K562 (cell line): ENCODE measurements around the gene MACROD2. TPM values are rescaled to one million over a fixed set of nuclear protein-coding genes. Genes with fewer than 3 reads are reported as not detected.

Experiments
- ATAC-seq: fragments of 200-7000 bp; cut with Tn5 transposase; 3 replicates; pipeline ENCODE4 v1.9.1; 2020; ENCODE audit warnings: moderate library complexity
- BruUV-seq: library from RNA; stranded (reverse); fragments of 400-500 nt; replicated peaks from 2 replicates; lab custom pipeline; 2021; lab: Mats Ljungman, UMichigan
- CTCF ChIA-PET: fragments of 300-600 bp; formaldehyde crosslinking; extraction: SDS; loops from one replicate; lab custom pipeline; 2021; ENCODE audit warnings: low intra/inter-chr PET ratio; lab: Yijun Ruan, JAX
- POLR2A ChIA-PET: fragments of 300-600, 350-650 bp; sonication (Branson Sonifier 250); formaldehyde crosslinking; extraction: SDS; loops from one replicate; lab custom pipeline; 2021; ENCODE audit warnings: antibody characterized with exemption, inconsistent platforms; lab: Yijun Ruan, JAX
- DNase-seq, 4 experiments: peaks; one replicate each; pipeline versions ENCODE4 v3.0.0 to v3.0.0-alpha.2; 2011 to 2018; ENCODE audit warnings: low spot score in 3 of 4, mixed read lengths in 3 of 4; ENCODE audit errors: extremely low read depth in 1 of 4
- FAIRE-seq: peaks from 2 replicates; lab custom pipeline; 2011; peaks lifted over from hg19 to GRCh38; lab: Jason Lieb, UNC
- H2AFZ ChIP-seq: 2 replicates; pipeline ENCODE4 v1.6.0; 2011; ENCODE audit warnings: low read depth, low read length, control low read depth, inconsistent platforms
- H3K27ac ChIP-seq: fragments of 200-600 bp; 3 replicates; pipeline ENCODE4 v1.8.0; 2011; ENCODE audit warnings: low read depth, mild to moderate bottlenecking, control low read depth, inconsistent platforms, low read length, moderate library complexity, mixed read lengths; ENCODE audit errors: extremely low read depth
- H3K27me3 ChIP-seq, 2 experiments: fragments of 300-600 bp in 1 of 2; 2 replicates in 1 of 2; 3 replicates in 1 of 2; pipeline versions ENCODE4 v1.6.0 to v1.8.0; 2011; ENCODE audit warnings: inconsistent platforms in 2 of 2, low read length in 2 of 2, mild to moderate bottlenecking in 1 of 2, mixed read lengths in 1 of 2, moderate library complexity in 1 of 2; ENCODE audit not compliant: control insufficient read depth in 2 of 2, insufficient read depth in 2 of 2
- H3K36me3 ChIP-seq: fragments of 300-600 bp; 3 replicates; pipeline ENCODE4 v1.8.0; 2011; ENCODE audit warnings: mild to moderate bottlenecking, low read length, inconsistent platforms; ENCODE audit not compliant: control insufficient read depth, insufficient read depth
- H3K4me1 ChIP-seq, 2 experiments: fragments of 200-600 bp in 1 of 2; replicated peaks in 1 of 2; 2 replicates in 1 of 2; 3 replicates in 1 of 2; pipeline versions ENCODE4 v1.5.1 to v1.8.0; 2011; ENCODE audit warnings: inconsistent platforms in 2 of 2, low read length in 2 of 2, mild to moderate bottlenecking in 1 of 2, mixed read lengths in 1 of 2, moderate library complexity in 1 of 2; ENCODE audit not compliant: control insufficient read depth in 2 of 2, insufficient read depth in 2 of 2
- H3K4me2 ChIP-seq: 2 replicates; pipeline ENCODE4 v1.6.1; 2011; ENCODE audit warnings: low read length, control low read depth, inconsistent platforms, mixed read lengths; ENCODE audit not compliant: insufficient read depth
- H3K4me3 ChIP-seq: fragments of 200-600 bp; sonication (generic), shearing (Covaris generic); 2 replicates; pipeline ENCODE4 v1.5.1; 2016; ENCODE audit warnings: control low read depth, inconsistent platforms
- H3K79me2 ChIP-seq: fragments of 200-600 bp; 3 replicates; pipeline ENCODE4 v1.8.0; 2011; ENCODE audit warnings: low read length, inconsistent platforms; ENCODE audit not compliant: control insufficient read depth, insufficient read depth
- H3K9ac ChIP-seq, 2 experiments: 2 replicates each; pipeline versions ENCODE4 v1.6.0 to v1.6.1; 2011; ENCODE audit warnings: low read depth in 2 of 2, low read length in 2 of 2, control low read depth in 1 of 2, inconsistent platforms in 1 of 2, mild to moderate bottlenecking in 1 of 2, mixed read lengths in 1 of 2; ENCODE audit not compliant: insufficient read depth in 1 of 2
- H3K9me1 ChIP-seq: one replicate; pipeline ENCODE4 v1.6.0; 2011; ENCODE audit warnings: inconsistent platforms, mild to moderate bottlenecking, low read length, moderate library complexity; ENCODE audit not compliant: control insufficient read depth, insufficient read depth
- H3K9me3 ChIP-seq: replicated peaks from 2 replicates; pipeline ENCODE4 v1.5.1; 2011; ENCODE audit warnings: low read depth, low read length, inconsistent platforms; ENCODE audit not compliant: control insufficient read depth, insufficient read depth
- H4K20me1 ChIP-seq: replicated peaks from 2 replicates; pipeline ENCODE4 v1.6.1; 2011; ENCODE audit warnings: low read length, inconsistent platforms, mixed read lengths; ENCODE audit not compliant: control insufficient read depth, insufficient read depth
- CBX2 ChIP-seq: fragments of 200-600 bp; sonication (generic); IDR thresholded peaks from one replicate; pipeline ENCODE4 v1.6.1; 2012; ENCODE audit warnings: mild to moderate bottlenecking, low read length, inconsistent platforms; ENCODE audit not compliant: insufficient read depth, poor library complexity, severe bottlenecking
- CSDE1 ChIP-seq, 2 experiments: fragments of 450-650 bp; IDR thresholded peaks; 2 replicates each; pipeline ENCODE4 v1.6.1; 2016; ENCODE audit warnings: mild to moderate bottlenecking in 1 of 2
- HNRNPH1 ChIP-seq: fragments of 200-400 bp; formaldehyde crosslinking; optimal IDR thresholded peaks from 2 replicates; pipeline ENCODE3; 2017; ENCODE audit warnings: low read depth, mild to moderate bottlenecking, low read length, moderate library complexity
- KLF16 ChIP-seq: IDR thresholded peaks from 2 replicates; pipeline ENCODE4 v1.6.1; 2016; ENCODE audit warnings: antibody characterized with exemption
- NEUROD1 ChIP-seq: fragments of 150-350 bp; IDR thresholded peaks from 2 replicates; pipeline ENCODE4 v1.6.1; 2014; ENCODE audit warnings: borderline replicate concordance, low read length, low read depth; ENCODE audit not compliant: partially characterized antibody
- SMARCE1 ChIP-seq: fragments of 450-650 bp; IDR thresholded peaks from 2 replicates; pipeline ENCODE4 v1.7.1; 2016; ENCODE audit warnings: mild to moderate bottlenecking
- STAT5A ChIP-seq: IDR thresholded peaks from 2 replicates; pipeline ENCODE4 v1.6.1; 2012; ENCODE audit warnings: low read length, inconsistent platforms, borderline replicate concordance
- XRCC4 ChIP-seq: IDR thresholded peaks from one replicate; pipeline ENCODE4 v1.6.1; 2011; ENCODE audit not compliant: insufficient read depth, insufficient read length; ENCODE audit errors: extremely low read depth
- ZNF133 ChIP-seq: fragments of 250-450 bp; sonication (Bioruptor Pico); IDR thresholded peaks from 2 replicates; pipeline ENCODE4 v1.4.0; 2020; ENCODE audit warnings: mild to moderate bottlenecking
- ZNF436 ChIP-seq: fragments of 250-450, 450-650 bp; sonication (Bioruptor Pico); formaldehyde crosslinking; IDR thresholded peaks from 2 replicates; pipeline ENCODE4 v1.7.0; 2020; ENCODE audit warnings: mild to moderate bottlenecking
- WGBS: fragments of 100-300 bp; shearing (Covaris generic); methylation state at CpG from one replicate; pipeline ENCODE4 v1.1.6; 2016; ENCODE audit warnings: low coverage, mixed read lengths; ENCODE audit not compliant: insufficient coverage; ENCODE audit errors: missing lambda C conversion rate; 5-methylcytosine and 5-hydroxymethylcytosine counted together
- in situ Hi-C: fragments of 300-500 bp; cut with MboI; formaldehyde crosslinking; loops from 4 replicates; pipeline ENCODE4 v1.15.0; 2018; ENCODE audit warnings: inconsistent platforms, mixed read lengths
- intact Hi-C: fragments of 100-400 bp; cut with micrococcal nuclease; formaldehyde crosslinking; loops from 2 replicates; pipeline ENCODE4 v1.14.2; 2022
- polyA plus RNA-seq, 8 experiments: library from polyadenylated mRNA; depleted of rRNA in 4 of 8; stranded (reverse) in 5 of 8; unstranded in 3 of 8; fragments of >200 nt; fragmentation: Nextera tagmentation in 2 of 8; fragmentation: Illumina TruSeq in 1 of 8; extraction: Ambion mirVana in 2 of 8; extraction: Trizol in 1 of 8; gene quantifications; 2 replicates each; pipeline versions ENCODE4 v1.2.1 to v1.2.3, GENCODE V29; 2011 to 2014; ENCODE audit warnings: inconsistent platforms in 1 of 8, missing spikeins in 1 of 8
- total RNA-seq, 7 experiments: library from RNA; depleted of rRNA in 6 of 7; stranded (reverse); fragments of >200 nt in 6 of 7; fragmentation: Illumina TruSeq in 2 of 7; extraction: Trizol in 2 of 7; gene quantifications; 2 replicates each; pipeline versions ENCODE4 v1.2.1 to v1.2.3, GENCODE V29; 2011 to 2021; ENCODE audit warnings: low replicate concordance in 1 of 7
- TF ChIP-seq, protein P1 (sequence below): fragments of 450-650 bp; IDR thresholded peaks from 2 replicates; pipeline ENCODE4 v1.6.1; 2017; ENCODE audit warnings: antibody characterized with exemption
- TF ChIP-seq, protein P2 (sequence below): sonication (generic); formaldehyde crosslinking; IDR thresholded peaks from 2 replicates; pipeline ENCODE4 v1.8.0; 2023; ENCODE audit warnings: mild to moderate bottlenecking, missing genetic modification reagents
- TF ChIP-seq, protein P3 (sequence below): sonication (generic); formaldehyde crosslinking; IDR thresholded peaks from 2 replicates; pipeline ENCODE4 v1.8.0; 2022; ENCODE audit warnings: mild to moderate bottlenecking, missing genetic modification reagents
- TF ChIP-seq, protein P4 (sequence below), 2 experiments: fragments of 150-350 bp in 1 of 2; IDR thresholded peaks; 2 replicates each; pipeline ENCODE4 v1.6.1; 2012 to 2016; ENCODE audit warnings: low read depth in 2 of 2, low read length in 2 of 2, mild to moderate bottlenecking in 1 of 2, moderate library complexity in 1 of 2
- TF ChIP-seq, protein P5 (sequence below), 3 experiments: fragments of 200-800 bp in 1 of 3; sonication (Bioruptor generic) in 1 of 3; sonication (generic) in 1 of 3; formaldehyde crosslinking in 1 of 3; IDR thresholded peaks; 2 replicates each; pipeline versions ENCODE4 v1.6.1 to v1.8.0; 2016 to 2022; ENCODE audit warnings: mild to moderate bottlenecking in 2 of 3, missing compliant biosample characterization in 2 of 3, missing genetic modification characterization in 2 of 3, missing genetic modification reagents in 1 of 3

The MACROD2 gene
- total and polyA plus RNA-seq, 9 of the 15 experiments (the other 6 are each of a cell fraction or from before 2014, with no cell fraction given), result not detected

DNA sequence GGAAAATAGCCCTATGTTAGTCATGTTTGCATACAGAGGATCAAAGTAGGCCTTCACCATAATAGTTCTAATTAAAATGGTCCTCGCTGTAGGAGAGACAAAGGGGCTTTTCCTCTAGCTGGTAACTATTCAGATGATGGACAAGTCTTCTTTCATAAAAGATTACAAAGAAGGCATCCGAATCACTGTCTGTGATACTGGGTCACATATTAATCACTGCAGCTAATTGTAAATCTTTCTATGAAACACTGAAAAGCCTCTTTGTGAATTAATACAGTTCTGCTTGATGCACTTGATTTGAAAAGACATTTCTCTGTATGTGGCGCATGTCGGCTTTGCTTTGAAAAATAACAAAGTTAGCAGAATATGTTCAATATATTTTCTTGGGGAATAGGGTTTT is 2057.1 kb downstream of the MACROD2 start:
- DNase-seq (no peak), FAIRE-seq (no peak), ATAC-seq (no peak)
- no peaks in the 10 kb centered on the region for H3K79me2 ChIP-seq
- no peak overlapping the region for H3K4me3 ChIP-seq
- no peaks in the 10 kb centered on the region for H4K20me1 ChIP-seq
- intact Hi-C loops, result no loop called here
- no peaks in the 10 kb centered on the region for H3K36me3 ChIP-seq
- 0% methylated on average over 4 of the region's 4 CpGs for WGBS
- no peak overlapping the region for H3K27ac ChIP-seq
- no TSS peak for BruUV-seq
- no peaks in the 10 kb centered on the region for H3K27me3 ChIP-seq
- ChIA-PET CTCF (no interaction called here), POLR2A (no interaction called here)
- H3K4me2 ChIP-seq, result no peak overlapping the region
- H3K4me1 ChIP-seq, result no peaks in the 10 kb centered on the region
- no peaks in the 10 kb centered on the region for H3K9me1 ChIP-seq
- no peak overlapping the region for H2AFZ ChIP-seq
- no peaks in the 10 kb centered on the region for H3K9me3 ChIP-seq
- in situ Hi-C loops, result no loop called here
- H3K9ac ChIP-seq, result no peak overlapping the region
- no peak for TF ChIP-seq SMARCE1
- TF ChIP-seq, protein P1, sequence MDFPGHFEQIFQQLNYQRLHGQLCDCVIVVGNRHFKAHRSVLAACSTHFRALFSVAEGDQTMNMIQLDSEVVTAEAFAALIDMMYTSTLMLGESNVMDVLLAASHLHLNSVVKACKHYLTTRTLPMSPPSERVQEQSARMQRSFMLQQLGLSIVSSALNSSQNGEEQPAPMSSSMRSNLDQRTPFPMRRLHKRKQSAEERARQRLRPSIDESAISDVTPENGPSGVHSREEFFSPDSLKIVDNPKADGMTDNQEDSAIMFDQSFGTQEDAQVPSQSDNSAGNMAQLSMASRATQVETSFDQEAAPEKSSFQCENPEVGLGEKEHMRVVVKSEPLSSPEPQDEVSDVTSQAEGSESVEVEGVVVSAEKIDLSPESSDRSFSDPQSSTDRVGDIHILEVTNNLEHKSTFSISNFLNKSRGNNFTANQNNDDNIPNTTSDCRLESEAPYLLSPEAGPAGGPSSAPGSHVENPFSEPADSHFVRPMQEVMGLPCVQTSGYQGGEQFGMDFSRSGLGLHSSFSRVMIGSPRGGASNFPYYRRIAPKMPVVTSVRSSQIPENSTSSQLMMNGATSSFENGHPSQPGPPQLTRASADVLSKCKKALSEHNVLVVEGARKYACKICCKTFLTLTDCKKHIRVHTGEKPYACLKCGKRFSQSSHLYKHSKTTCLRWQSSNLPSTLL, result no peak
- TF ChIP-seq XRCC4, result no peak
- no peak for TF ChIP-seq ZNF436
- TF ChIP-seq NEUROD1, result no peak
- TF ChIP-seq, protein P2, sequence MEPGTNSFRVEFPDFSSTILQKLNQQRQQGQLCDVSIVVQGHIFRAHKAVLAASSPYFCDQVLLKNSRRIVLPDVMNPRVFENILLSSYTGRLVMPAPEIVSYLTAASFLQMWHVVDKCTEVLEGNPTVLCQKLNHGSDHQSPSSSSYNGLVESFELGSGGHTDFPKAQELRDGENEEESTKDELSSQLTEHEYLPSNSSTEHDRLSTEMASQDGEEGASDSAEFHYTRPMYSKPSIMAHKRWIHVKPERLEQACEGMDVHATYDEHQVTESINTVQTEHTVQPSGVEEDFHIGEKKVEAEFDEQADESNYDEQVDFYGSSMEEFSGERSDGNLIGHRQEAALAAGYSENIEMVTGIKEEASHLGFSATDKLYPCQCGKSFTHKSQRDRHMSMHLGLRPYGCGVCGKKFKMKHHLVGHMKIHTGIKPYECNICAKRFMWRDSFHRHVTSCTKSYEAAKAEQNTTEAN (CRISPR knock-in tag), result no peak
- TF ChIP-seq, protein P3, sequence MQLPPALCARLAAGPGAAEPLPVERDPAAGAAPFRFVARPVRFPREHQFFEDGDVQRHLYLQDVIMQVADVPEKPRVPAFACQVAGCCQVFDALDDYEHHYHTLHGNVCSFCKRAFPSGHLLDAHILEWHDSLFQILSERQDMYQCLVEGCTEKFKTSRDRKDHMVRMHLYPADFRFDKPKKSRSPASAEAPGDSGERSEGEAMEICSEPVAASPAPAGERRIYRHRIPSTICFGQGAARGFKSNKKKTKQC (CRISPR knock-in tag), result no peak
- no peak for TF ChIP-seq CSDE1 (IDR thresholded peaks at IDR 0.05)
- TF ChIP-seq, protein P4, sequence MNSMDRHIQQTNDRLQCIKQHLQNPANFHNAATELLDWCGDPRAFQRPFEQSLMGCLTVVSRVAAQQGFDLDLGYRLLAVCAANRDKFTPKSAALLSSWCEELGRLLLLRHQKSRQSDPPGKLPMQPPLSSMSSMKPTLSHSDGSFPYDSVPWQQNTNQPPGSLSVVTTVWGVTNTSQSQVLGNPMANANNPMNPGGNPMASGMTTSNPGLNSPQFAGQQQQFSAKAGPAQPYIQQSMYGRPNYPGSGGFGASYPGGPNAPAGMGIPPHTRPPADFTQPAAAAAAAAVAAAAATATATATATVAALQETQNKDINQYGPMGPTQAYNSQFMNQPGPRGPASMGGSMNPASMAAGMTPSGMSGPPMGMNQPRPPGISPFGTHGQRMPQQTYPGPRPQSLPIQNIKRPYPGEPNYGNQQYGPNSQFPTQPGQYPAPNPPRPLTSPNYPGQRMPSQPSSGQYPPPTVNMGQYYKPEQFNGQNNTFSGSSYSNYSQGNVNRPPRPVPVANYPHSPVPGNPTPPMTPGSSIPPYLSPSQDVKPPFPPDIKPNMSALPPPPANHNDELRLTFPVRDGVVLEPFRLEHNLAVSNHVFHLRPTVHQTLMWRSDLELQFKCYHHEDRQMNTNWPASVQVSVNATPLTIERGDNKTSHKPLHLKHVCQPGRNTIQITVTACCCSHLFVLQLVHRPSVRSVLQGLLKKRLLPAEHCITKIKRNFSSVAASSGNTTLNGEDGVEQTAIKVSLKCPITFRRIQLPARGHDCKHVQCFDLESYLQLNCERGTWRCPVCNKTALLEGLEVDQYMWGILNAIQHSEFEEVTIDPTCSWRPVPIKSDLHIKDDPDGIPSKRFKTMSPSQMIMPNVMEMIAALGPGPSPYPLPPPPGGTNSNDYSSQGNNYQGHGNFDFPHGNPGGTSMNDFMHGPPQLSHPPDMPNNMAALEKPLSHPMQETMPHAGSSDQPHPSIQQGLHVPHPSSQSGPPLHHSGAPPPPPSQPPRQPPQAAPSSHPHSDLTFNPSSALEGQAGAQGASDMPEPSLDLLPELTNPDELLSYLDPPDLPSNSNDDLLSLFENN (IDR thresholded peaks at IDR 0.05; ENCODE audit: low read depth in 2 of 2, low read length in 2 of 2), result no peak
- no peak for TF ChIP-seq STAT5A
- no peak for TF ChIP-seq CBX2
- TF ChIP-seq, protein P5, sequence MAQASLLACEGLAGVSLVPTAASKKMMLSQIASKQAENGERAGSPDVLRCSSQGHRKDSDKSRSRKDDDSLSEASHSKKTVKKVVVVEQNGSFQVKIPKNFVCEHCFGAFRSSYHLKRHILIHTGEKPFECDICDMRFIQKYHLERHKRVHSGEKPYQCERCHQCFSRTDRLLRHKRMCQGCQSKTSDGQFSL (CRISPR knock-in tag; IDR thresholded peaks at IDR 0.05), result no peak
- TF ChIP-seq, protein P5 (tag; IDR thresholded peaks at IDR 0.05), result no peak
- TF ChIP-seq HNRNPH1, result no peak
- no peak for TF ChIP-seq KLF16
- no peak for TF ChIP-seq ZNF133 (CRISPR knock-in tag)
